GM21723 (cell line): ENCODE measurements around the gene SLC43A1.
A peak's percentile ranks its signal among the peaks of the same experiment; 100 is the strongest.

ENCODE experiments used
- ATAC-seq: cut with Tn5 transposase; IDR thresholded peaks from one replicate; pipeline ENCODE4 v1.9.1; 2021; ENCODE audit warnings: mild to moderate bottlenecking, moderate library complexity; ENCODE audit not compliant: unreplicated experiment

SLC43A1 gene

DNA sequence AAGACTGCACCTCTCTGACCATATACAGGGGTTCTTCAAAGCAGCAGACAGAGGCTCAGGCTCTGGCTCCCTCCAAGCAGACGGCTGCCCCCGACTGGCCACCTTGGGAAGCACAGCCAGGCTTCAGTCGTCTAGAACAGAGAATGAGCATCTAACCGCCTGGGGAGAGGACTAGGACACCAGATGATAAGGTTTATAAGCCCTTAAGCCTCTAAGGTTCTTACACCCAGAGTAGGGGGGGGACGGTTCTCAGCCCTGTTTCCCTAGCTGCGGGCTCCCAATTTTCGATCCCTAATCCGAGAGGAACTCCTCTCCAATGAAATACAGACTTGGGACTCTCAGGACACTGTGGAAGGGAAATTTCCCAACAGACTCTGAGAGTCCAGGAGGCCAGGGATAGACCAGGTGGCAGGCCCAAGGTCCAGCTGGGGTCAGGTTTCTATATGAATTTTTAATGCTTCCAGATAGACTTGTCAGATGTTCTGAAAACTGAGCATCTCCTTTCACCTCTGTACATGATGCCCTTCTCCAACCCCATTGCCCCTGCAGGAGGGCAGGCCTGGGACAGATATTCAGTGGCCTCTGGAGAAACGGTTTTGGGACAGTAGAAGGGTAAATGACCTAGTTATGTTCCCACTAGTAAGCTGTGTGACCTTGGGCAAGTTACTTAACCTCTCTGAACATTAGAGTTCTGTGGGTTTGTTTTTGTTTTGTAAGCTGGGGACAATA, 34.9 kb downstream of the SLC43A1 start:
- peak; percentile 34 for ATAC-seq

DNA sequence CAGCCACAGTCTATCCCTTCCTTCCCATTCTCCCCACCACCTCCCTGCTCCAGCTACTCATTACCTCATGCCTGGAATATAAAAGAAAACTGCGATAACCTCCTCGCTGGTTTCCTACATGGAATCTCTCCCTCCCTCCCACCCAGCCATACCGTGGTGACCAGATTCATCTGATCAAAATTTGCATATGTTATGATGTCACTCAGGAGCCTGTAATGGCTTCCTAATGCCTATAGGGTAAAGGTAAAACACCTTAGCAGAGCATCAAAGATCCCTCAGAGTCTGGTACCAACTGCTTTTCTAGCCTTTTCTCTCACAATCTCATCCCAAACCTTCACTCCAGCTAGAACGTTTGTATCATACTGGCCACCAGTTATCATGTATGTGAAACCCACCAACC, 35.6 kb downstream of the SLC43A1 start:
- ATAC-seq: no peak

DNA sequence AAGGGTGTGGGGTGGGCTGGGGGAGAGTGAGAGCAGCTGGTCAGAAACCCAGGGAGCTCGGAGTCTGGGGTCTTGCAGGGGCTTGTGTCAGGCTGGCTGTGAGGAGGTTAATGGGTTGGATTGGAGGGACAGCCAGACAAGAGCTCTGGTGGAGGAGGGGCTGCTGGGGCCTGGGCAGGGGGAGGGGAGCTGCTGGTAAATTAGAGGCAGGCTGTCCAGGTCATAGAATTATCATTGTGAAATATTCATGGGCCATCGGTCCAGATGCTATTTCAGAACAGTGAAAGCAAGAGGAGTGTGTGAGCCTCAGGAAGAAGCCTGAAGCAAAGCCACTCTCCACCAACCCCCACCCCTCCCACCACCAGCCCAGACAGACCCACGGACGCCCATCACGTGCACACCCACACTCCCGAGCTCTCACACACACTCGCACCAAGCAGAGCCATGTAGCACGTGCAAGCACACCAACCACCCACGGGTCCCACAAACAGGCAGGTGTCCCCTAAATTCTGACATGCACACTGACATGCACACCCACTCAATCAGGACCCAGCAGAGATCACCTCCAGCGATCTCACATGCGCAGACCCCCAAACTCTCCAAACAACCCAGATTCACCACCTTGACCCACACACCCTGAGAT, 36.4 kb downstream of the SLC43A1 start:
- no peak for ATAC-seq

DNA sequence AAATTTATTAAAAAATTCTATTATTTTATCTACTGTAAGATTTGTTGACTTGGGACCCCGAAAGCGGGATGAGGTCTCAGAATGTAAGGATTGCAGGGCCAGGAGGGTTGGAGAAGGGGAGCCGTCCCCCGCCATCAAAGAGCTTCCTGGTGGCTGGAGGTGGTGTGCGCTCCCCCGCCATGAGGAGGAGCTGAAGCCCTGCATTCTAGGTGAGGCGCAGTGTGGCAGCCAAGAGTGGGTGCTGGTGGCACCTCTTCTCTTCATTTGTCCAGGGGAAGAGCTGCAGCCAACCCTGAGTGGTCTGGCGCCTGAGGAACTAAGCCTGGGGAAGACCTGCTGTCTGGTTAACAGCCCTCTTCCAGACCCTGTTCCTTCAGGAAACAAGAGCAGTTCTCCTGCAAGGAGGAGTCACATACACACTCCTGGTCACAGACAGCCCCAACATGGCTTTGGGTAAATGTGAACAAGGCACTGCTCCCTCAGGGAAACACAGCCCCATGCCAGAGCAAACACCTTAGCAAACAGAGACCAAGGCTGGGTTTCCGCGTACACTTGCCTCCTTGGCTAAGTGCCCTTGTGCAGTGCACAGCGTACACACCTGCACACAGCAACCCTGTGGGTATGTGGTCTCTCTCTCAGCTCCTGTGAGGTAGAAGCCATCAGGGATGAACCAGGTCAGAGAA, 37.9 kb downstream of the SLC43A1 start:
- ATAC-seq: no peak

DNA sequence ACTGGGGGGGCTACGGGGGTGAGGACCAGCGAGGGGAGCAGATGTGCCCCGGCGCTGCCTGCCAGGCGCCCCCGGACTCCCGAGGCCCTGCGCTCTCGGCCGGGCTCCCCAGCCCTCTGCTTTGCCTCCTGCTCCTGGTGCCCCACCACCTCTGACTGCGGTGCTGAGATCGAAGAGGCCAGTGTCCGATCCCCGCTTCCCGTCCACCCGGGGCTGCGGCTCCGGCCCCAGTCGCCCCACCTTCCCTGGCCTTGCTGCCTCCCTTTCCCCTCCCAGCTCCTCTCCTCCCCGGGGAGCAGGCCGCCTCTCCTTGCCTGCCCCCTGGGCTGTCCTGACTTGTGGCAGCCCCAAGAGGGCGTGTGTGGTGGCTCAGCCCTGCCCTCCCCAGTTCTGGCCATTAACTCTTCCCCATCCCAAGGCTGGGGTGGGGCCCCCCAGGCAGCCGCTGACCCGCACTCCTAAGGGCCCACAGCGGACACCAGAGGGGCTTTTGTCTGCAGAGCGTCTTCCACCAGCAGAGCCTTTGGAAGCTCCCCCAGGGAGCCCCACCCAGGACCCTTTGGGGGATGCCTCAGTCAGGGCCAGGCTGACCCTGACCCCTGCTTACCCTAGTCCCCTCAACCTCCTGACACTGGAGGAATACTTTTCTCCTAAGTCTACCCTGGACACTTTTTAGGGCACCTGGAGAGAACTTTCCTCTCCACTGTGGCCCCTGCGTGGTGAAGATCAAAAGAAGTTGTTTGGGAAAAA, 38.6 kb downstream of the SLC43A1 start:
- peak; percentile 60 for ATAC-seq

DNA sequence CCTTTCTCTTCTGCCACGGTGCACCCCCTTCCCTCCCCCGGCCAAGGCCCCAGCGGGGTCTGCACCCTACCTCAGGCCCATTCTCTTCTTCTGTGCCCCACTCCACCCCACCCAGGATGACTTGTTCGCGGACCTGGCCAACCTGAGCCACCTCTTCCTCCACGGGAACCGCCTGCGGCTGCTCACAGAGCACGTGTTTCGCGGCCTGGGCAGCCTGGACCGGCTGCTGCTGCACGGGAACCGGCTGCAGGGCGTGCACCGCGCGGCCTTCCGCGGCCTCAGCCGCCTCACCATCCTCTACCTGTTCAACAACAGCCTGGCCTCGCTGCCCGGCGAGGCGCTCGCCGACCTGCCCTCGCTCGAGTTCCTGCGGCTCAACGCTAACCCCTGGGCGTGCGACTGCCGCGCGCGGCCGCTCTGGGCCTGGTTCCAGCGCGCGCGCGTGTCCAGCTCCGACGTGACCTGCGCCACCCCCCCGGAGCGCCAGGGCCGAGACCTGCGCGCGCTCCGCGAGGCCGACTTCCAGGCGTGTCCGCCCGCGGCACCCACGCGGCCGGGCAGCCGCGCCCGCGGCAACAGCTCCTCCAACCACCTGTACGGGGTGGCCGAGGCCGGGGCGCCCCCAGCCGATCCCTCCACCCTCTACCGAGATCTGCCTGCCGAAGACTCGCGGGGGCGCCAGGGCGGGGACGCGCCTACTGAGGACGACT, 39.3 kb downstream of the SLC43A1 start:
- ATAC-seq: peak; percentile 40

DNA sequence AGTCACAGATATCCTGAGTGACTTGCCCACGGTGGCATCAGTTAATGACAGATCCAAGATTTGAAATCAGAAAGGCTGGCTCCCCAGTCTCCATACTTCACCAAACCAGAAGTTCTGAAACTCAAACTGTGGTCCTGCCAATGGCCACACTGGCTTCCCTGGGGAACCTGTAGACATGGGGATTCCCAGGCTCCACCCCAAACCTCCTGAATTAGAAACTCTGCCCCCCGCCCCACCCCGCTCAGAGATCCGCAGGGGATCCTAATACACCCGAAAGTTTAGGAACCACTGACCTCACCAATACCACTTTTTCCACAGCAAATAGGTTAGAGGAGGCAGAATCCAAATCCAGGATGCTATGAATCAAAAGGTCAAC, 39.8 kb downstream of the SLC43A1 start:
- ATAC-seq: no peak

DNA sequence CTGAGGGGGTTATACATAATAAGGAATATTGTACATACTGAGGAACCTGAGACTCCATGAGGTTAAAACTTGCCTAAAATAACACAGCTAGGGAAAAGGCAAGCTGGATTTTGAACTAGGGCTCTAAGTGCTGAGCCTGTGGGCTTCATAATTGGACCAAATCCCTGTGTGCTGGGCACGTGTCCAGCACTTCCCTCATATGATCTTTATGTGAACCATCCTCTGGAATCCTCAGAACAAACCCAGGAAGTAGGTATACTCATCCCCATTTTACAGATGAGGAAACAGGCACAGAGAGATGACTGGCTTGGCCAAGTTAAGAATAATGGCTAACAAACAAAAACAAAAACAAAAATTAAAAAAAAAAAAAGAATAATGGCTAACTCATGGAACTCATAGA, 40.3 kb downstream of the SLC43A1 start:
- ATAC-seq: no peak

DNA sequence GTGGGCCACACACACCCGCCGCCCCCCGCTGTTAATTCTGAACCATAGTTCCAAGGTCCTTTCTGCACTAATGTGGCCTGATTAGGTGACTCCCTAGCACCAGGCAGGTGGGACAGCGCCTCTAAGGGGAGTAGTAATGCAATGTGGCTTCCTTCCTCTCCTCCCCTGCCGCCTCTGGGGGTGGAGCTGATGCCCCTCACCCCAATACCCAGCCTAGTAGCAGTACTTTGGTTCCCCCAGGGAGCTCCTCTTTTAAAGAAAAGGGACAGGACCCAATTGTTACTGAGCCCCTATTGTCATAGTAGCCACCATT, 40.7 kb downstream of the SLC43A1 start:
- no peak for ATAC-seq

DNA sequence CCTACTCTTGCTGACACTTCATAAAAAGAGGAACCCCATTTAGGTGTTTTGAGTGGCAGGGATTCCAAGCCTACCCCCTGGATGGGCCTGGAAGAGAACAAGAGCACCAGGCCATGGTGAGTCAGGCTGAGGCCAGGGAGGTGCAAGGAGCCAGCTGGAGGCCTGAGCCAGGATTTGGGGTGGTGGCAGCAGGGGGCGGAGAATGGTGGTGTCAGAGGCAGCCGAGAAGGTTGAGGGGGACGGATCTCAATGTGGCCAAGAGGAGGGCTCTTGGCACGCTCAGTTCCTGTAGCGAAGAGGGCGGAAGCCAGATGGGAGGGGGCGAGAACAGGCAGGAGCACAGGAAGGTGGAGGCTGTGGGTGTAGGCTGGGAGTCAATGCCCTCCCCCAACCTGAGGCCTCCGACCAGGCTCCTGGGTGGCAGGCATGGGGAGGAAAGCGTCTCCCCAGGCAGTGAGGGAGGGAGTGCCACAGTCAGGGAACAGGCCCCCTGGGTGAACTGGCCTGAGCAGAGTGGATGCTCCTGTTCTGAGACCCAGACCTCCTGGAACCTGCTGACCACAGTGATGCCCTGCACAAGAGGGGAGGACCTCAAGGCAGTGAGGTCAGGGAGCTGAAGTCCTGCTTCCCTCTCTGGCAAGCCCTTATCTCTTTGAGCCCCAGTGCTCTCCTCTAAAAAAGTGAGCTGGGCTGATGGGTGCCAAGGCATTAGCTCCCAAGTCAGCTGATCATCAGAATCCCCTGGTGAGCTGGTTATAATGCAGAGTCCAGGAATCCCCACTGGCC, 41.3 kb downstream of the SLC43A1 start:
- ATAC-seq: no peak

DNA sequence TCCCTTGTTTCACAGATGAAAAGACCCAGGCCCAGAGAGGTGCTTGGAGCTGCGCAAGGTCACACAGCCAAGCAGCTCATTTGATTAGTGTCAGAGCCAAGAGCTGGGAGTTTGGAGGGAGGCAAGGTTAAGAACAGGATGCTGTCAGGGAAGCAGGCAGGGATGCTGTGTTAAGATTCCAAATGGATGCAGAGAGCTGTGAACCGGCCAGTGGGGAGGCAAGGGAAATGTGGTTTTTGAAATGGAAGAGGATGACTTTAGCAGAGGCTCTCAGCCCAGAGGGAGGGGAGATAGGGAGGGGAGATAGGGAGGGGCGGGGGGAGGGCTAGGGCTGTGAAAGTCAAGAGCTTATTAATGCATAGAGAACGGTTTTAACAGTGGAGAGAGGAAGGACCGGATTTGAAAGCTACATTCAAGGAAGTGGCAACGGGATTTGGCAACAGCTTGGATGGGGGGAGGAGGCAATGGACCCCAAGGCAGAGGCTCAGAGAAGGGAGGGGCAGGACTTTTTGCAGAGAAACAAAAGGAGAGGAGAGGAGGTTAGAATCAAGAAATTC, 42.1 kb downstream of the SLC43A1 start:
- ATAC-seq: no peak

DNA sequence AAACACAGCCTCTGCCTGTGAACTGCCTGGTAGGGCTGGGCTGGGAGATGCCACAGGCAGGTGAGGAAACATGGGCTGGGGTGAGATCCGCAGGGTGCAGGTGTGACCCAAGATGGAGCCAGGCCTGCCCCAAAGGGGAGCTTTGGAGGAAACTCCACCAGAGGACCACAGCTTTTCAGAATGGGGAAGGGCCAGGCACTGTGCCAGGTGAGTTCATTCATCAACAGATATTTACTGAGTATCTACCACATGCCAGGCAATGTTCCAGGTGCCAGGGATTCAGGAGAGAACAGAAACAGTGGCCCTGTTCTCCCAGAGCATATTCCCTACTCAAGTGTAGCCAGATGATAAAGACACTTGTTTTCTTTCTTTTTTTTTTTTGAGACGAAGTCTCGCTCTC, 44.0 kb downstream of the SLC43A1 start:
- no peak for ATAC-seq

DNA sequence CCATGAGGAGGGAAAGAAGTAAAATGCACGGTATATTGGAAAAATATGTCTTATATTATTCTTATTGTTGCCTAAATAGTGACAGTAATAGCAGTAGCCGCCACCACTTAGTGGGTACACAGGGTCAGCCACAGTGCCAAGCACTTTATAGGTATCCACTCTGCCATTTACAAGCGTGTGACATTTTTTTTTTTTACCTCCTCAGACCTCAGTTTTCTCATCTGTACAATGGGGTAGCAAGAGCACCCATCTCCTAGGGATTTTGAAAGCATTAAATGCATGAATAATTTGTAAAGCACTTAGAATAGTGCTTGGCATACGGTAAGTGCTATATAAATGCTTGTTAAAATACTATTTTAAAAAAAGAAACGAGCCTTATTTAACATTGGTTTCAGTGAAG, 46.2 kb downstream of the SLC43A1 start:
- ATAC-seq: no peak

DNA sequence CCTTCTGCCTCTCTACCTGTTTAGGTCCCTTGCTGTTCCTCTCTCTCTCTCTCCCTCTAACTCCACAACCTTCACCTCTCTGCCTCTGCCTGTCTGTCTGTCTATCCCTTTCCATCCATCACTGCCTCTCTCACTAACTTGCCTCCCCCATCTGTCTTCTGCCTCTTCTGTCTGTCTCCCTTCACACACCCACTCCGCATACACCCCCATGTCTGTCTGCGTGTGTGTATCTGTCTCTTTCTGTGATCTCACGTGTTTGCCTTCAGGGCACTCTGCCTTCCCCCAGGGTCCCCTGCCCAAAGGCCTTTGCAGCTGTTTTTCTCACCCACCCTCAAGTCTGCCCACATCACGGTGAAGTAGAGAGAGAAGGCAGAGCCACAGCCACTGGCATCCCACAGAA, 47.2 kb downstream of the SLC43A1 start:
- ATAC-seq: no peak

DNA sequence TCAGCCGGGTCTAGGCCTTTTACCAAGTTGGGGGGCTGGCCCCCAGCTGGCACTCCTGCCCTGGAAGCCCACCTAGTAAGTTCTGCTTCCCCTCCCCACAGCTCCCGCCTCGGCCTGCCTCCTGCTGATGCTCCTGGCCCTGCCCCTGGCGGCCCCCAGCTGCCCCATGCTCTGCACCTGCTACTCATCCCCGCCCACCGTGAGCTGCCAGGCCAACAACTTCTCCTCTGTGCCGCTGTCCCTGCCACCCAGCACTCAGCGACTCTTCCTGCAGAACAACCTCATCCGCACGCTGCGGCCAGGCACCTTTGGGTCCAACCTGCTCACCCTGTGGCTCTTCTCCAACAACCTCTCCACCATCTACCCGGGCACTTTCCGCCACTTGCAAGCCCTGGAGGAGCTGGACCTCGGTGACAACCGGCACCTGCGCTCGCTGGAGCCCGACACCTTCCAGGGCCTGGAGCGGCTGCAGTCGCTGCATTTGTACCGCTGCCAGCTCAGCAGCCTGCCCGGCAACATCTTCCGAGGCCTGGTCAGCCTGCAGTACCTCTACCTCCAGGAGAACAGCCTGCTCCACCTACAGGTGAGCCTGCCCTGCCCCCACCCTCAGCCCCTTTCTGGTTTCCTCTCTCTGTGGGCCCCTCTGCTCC, 47.9 kb downstream of the SLC43A1 start:
- ATAC-seq: no peak

DNA sequence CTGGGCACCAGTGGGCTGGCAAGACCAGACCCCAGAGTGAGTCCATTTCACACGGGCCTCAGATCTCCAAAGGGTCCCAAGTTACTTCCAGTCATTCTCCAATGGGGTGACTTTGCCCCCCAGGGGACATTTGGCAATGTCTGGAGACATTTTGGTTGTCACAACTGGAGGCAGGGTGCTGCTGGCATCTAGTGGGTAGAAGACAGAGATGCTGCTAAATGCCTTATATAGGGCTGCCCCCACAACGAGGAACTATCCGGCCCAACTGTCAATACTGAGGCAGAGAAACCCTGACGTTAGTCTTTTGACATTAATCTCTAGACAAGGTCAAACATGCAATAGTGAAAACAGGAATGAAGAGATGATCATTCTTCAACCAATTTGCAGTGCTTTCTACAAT, 48.8 kb downstream of the SLC43A1 start:
- ATAC-seq: no peak

DNA sequence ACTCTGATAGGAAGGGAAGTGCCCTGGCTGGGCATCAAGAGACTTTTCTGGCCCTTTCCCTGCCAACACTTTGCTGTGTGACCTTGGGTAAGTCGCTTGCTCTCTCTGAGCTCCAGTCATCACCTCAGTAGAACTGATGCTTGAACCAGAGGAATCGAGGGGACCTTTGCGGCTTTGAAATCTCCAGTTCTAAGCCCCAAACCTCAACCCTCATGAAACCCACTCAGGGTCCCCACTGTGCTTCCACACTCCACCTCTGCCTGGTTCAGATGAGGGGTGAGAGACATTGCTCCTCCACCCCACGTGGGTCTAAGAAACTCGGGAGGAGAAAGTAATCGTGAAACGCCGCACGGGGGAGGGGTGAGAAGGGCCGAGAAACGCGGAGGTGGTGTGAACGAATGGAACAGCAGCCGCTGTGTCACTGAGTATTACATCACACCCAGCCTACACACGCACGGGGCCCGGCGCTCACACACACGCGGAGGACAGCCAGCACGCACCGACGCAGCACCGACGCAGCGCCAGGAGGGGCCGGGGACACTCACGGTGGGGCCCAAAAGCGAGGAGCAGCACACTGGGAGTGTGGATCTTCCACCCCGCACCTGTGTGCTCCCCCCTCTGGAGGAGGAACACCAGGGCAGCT, 50.8 kb downstream of the SLC43A1 start:
- ATAC-seq: no peak

DNA sequence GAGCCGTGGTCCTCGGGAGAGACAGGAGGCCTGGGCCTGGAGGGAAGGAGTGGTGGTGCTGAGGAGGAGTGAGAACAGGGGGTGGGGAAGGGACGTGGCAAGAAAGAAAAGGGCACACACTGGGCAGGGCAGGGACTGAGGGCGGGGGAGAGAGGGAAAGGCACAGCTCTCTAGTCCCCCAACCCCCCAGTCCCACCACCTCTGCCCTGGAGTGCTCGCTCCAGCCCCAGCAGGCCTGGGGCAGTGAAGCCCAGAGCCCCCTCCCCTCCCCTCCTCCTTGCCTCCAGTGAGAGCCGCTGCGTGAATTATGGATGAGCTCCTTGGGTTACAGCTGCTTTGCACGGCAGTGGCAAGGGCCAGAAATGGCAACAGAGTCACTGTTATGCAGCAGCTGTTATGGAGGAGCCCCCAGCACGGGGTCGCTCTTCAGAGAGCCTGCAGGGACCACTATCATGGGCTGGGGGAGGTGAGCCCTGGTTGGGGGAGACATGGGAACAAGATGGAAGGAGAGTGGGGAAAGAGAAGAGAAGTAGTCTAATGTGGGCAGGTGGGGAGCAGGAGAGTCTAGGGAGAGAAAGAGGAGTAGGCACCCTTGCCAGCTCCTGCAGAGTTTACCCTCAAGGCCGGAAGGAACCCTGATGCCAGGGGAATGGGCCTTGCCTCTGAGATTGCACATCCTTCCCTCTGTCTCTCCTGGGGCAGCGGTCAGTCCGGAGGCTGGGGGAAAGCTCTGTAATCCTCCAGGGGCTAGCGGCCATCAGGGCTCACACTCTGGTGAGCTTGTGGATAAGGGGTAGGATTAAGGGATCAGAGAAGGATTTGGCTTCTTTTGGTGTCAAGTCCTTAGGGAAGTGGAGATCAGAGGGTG, 51.6 kb downstream of the SLC43A1 start:
- no peak for ATAC-seq
